Activated CD4-positive, alpha-beta memory T cell treated with anti-CD3 and anti-CD28 coated beads for 36 hours (primary cell): ENCODE data around the gene GFPT2. TPM values are rescaled to one million over a fixed set of nuclear protein-coding genes. Genes with fewer than 3 reads are reported as not detected.

Experiments used
- CTCF ChIA-PET: fragments of 350-600 bp; sonication (Branson Sonifier 250); formaldehyde crosslinking; loops from one replicate; lab custom pipeline; 2021; ENCODE audit warnings: antibody characterized with exemption, inconsistent platforms; lab: Charles Lee
- POLR2A ChIA-PET: fragments of 350-600 bp; sonication (Branson Sonifier 250); formaldehyde crosslinking; loops from one replicate; lab custom pipeline; 2021; ENCODE audit warnings: antibody characterized with exemption; lab: Charles Lee
- DNase-seq: peaks from one replicate; pipeline ENCODE4 v3.0.0-alpha.2; 2020
- H3K27ac Mint-ChIP-seq: one replicate; pipeline ENCODE4 v1.8.0; 2021; ENCODE audit warnings: mixed read lengths
- H3K27me3 Mint-ChIP-seq: one replicate; pipeline ENCODE4 v1.8.0; 2021; ENCODE audit warnings: mixed read lengths
- H3K36me3 Mint-ChIP-seq: one replicate; pipeline ENCODE4 v1.8.0; 2021; ENCODE audit warnings: mixed read lengths
- H3K4me1 Mint-ChIP-seq: one replicate; pipeline ENCODE4 v1.8.0; 2021; ENCODE audit warnings: low read depth, mixed read lengths
- H3K4me3 Mint-ChIP-seq: one replicate; pipeline ENCODE4 v1.8.0; 2021; ENCODE audit warnings: mild to moderate bottlenecking, mixed read lengths
- H3K9me3 Mint-ChIP-seq: one replicate; pipeline ENCODE4 v1.8.0; 2021; ENCODE audit warnings: mixed read lengths
- intact Hi-C: fragments of 100-400 bp; cut with micrococcal nuclease; formaldehyde crosslinking; loops from one replicate; pipeline ENCODE4 v1.15.1; 2023
- total RNA-seq, 2 experiments: library from RNA; stranded (reverse); gene quantifications; one replicate each; pipeline ENCODE4 v1.2.3, GENCODE V29; 2021

The GFPT2 gene
- total RNA-seq, 2 experiments from 2014 or later: 0.12 to 0.15 TPM

DNA sequence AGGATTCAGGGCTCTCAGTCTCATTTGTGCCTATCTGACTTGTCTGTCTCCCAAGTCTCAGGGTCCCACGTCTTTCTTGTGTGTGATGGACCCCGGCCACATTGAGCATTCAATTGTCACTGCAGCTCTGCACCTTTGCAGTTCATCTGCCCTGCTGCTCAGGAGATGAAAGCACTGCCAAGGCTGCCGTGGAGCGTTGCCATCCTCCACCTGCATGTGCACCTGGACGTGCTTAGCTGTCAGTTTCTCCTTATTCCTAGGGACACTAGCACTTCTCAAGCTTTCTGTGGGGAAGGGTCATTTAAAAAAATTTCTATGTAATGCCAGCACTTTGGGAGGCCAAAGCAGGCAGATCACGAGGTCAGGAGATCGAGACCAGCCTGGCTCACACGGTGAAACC lies 22.8 kb upstream of the GFPT2 start:
- Mint-ChIP-seq H3K4me1 (no peaks in the 10 kb centered on the region), H3K9me3 (no peaks in the 10 kb centered on the region), H3K4me3 (no peak overlapping the region), H3K27ac (no peak overlapping the region), H3K36me3 (no peaks in the 10 kb centered on the region), H3K27me3 (no peaks in the 10 kb centered on the region)
- intact Hi-C loops: no loop called here
- ChIA-PET POLR2A (no interaction called here), CTCF (no interaction called here)
- DNase-seq: no peak

DNA sequence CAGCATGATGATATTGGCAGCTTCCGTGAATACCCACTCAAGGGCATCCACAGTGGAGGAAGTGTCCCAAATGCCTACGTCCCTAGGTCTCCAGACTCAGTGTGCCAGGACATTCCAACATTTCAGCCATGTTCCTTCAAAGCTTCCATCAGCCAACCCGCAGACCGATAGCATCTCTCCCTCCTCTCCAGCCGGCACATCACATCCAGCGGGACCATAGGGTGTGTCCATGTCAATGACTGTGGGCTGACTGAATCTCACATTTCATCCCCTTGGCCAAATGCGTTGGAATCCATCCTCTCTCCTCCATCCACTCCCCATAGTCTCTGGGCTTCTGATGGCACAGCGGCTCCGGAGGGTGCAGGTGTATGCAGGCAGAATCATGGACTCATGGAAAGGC lies 22.2 kb upstream of the GFPT2 start:
- POLR2A ChIA-PET: no interaction called here
- Mint-ChIP-seq H3K4me1 (no peaks in the 10 kb centered on the region), H3K27me3 (no peaks in the 10 kb centered on the region), H3K27ac (no peak overlapping the region), H3K4me3 (no peak overlapping the region), H3K9me3 (no peaks in the 10 kb centered on the region), H3K36me3 (no peaks in the 10 kb centered on the region)
- CTCF ChIA-PET: no interaction called here
- intact Hi-C loops: no loop called here
- no peak for DNase-seq

DNA sequence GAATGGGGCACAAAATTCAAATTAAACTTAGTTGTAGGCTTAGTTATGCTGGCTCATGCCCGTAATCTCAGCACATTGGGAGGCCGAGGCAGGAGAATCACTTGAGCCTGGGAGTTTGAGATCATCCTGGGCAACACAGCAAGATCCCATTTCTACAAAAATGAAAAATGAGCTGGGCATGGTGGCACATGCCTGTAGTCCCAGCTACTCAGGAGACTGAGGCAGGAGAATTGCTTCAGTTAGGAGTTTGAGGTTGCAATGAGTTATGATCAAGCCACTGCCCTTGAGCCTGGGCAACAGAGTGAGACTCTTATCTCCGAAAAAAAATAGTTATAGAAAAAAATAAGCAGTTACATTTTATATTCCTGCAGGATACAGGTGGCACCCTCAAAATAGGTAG lies 20.7 kb upstream of the GFPT2 start:
- no peak overlapping the region for H3K27ac Mint-ChIP-seq
- ChIA-PET CTCF (no interaction called here), POLR2A (no interaction called here)
- no peak overlapping the region for H3K4me3 Mint-ChIP-seq
- no peaks in the 10 kb centered on the region for H3K4me1 Mint-ChIP-seq
- no peaks in the 10 kb centered on the region for H3K36me3 Mint-ChIP-seq
- H3K9me3 Mint-ChIP-seq: no peaks in the 10 kb centered on the region
- DNase-seq: no peak
- intact Hi-C loops: no loop called here
- H3K27me3 Mint-ChIP-seq: no peaks in the 10 kb centered on the region

DNA sequence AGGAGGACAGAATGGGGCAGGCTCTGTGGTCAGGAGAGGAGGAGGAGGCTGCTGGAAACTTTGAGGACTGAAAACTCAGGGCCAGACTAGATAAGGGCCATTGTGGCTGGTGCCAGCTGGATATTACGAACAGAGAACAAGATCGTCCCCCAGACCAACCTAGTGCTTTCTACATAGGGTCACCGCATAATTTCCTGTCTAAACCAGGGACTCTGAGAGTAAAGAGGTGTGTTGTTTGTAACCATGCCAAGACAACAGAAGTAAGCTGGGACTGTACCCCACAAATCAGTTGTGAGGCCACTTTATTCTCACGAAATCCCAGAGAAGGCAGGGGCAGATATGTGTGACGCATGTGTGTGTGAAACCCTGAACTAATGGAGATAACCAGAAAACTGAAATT lies 20.3 kb upstream of the GFPT2 start:
- DNase-seq: no peak
- Mint-ChIP-seq H3K9me3 (no peaks in the 10 kb centered on the region), H3K4me3 (no peak overlapping the region), H3K36me3 (no peaks in the 10 kb centered on the region), H3K4me1 (no peaks in the 10 kb centered on the region), H3K27me3 (no peaks in the 10 kb centered on the region), H3K27ac (no peak overlapping the region)
- ChIA-PET POLR2A (no interaction called here), CTCF (interaction anchor here (1.5 kb wide), 1 partner anchor 57 kb away, joined by 4 read pairs; no protein-coding TSS in a partner anchor)
- intact Hi-C loops: no loop called here

DNA sequence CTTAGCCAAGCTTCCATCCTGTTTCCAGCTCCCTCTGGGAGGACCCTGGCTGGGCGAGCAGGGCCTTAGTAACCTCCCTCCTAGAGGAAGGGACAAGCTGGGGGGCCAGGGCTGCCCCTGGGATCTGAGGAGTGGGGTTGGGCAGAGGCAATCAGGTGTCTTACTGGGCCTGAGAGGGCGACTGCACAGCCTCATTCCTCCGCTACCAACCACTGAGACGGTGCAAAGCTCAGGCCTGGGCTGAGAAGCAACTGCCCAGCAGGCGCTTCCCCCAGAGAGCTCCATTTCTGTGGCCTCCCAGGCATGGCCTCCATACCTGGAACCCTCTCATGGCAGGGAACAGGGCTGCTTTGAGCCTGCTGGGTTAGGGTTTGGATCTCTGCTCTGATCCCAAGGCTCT lies 18.8 kb upstream of the GFPT2 start:
- CTCF ChIA-PET: interaction anchor here (0.7 to 1.5 kb wide), 2 partner anchors 42 to 56 kb away, joined by 3 to 4 read pairs; no protein-coding TSS in a partner anchor

DNA sequence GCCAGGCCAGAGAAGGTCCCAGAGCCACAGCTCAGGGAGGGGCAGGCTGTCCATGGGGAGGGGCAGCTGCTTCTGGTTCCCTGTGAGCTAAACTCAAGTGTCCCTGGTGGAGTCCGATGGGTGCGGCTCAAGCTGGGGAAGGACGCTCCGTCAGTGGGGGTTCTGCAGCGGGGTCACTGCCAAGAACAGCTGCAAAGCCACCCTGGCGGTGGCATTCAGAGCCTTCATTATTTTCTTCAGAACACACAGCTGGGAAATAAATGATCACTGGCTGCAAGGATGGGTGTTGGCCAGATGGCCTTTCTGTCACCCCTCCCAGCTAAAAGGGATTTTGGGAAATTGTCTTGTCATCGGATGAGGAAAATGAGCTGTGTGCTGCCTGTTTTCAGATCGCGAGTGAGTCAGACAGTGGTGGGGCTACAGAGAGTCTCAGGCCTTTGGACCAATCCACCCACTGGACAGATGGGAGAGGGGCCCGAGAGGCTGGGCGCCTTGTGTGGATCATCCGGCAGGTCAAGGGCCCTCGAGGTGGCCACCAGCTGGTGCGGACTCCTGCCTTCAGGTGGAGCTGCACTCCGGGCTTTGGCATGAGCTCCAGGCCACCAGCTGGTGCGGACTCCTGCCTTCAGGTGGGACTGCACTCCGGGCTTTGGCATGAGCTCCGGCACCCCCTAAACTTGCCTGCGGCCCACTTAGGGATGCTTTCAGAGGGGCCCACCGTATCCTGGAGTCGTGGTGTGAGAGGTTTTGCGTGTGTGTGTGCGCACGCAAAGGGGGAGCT lies 17.9 kb upstream of the GFPT2 start:
- ChIA-PET POLR2A (no interaction called here), CTCF (interaction anchor here (0.6 kb wide), 1 partner anchor 246 kb away, joined by 3 read pairs; no protein-coding TSS in a partner anchor)
- Mint-ChIP-seq H3K27me3 (no peaks in the 10 kb centered on the region), H3K9me3 (no peaks in the 10 kb centered on the region), H3K27ac (no peak overlapping the region), H3K4me3 (no peak overlapping the region), H3K4me1 (no peaks in the 10 kb centered on the region), H3K36me3 (no peaks in the 10 kb centered on the region)
- intact Hi-C loops: no loop called here
- DNase-seq: no peak

More for the DNA sequence above, 18.8 kb upstream of the GFPT2 start:
- Mint-ChIP-seq H3K9me3 (no peaks in the 10 kb centered on the region), H3K4me3 (no peak overlapping the region), H3K4me1 (no peaks in the 10 kb centered on the region), H3K36me3 (no peaks in the 10 kb centered on the region), H3K27me3 (no peaks in the 10 kb centered on the region), H3K27ac (no peak overlapping the region)
- no peak for DNase-seq
- POLR2A ChIA-PET: no interaction called here
- intact Hi-C loops: no loop called here

DNA sequence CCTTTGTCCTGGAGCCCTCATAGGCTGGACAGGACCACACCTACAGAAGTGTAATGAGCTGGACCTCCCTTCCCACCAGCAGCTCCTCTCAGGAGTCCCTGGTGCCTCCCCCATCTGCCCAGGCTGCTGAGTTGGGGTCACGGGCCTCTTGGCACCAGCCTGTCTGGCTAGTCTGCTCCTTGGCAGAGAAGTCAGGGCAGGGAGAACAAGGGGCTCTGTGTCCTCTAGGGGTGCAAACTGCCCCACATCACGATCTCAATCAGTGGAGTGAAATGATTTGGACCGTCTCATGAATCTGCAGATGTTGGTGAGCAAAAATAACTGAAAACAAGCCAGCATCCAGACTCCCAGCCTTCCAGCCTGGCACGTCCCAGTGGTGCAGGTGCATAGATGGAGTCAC lies 14.9 kb upstream of the GFPT2 start:
- POLR2A ChIA-PET: no interaction called here
- Mint-ChIP-seq H3K9me3 (no peaks in the 10 kb centered on the region), H3K4me3 (no peak overlapping the region), H3K27me3 (no peaks in the 10 kb centered on the region), H3K36me3 (no peaks in the 10 kb centered on the region), H3K4me1 (no peaks in the 10 kb centered on the region), H3K27ac (no peak overlapping the region)
- intact Hi-C loops: no loop called here
- no peak for DNase-seq
- CTCF ChIA-PET: no interaction called here

DNA sequence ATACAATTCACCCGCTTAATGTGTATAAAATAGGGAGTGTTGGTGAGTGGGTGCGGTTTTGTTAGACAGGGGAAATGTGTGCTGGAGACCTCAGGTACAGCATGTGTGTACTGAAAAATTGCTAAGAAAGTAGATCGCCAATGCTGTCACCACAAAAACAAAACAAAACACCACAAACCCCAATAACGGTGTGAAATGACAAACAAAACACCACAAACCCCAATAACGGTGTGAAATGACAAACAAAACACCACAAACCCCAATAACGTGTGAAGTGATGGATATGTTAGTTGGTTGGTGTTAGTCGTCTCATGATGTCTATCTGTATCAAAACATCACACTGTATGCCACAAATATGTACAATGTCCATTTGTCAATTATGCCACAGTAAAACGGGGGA lies 14.2 kb upstream of the GFPT2 start:
- CTCF ChIA-PET: no interaction called here
- intact Hi-C loops: no loop called here
- no peaks in the 10 kb centered on the region for H3K4me1 Mint-ChIP-seq
- no peaks in the 10 kb centered on the region for H3K36me3 Mint-ChIP-seq
- no peak overlapping the region for H3K27ac Mint-ChIP-seq
- no peak for DNase-seq
- no peaks in the 10 kb centered on the region for H3K27me3 Mint-ChIP-seq
- H3K9me3 Mint-ChIP-seq: no peaks in the 10 kb centered on the region
- no peak overlapping the region for H3K4me3 Mint-ChIP-seq
- POLR2A ChIA-PET: no interaction called here

DNA sequence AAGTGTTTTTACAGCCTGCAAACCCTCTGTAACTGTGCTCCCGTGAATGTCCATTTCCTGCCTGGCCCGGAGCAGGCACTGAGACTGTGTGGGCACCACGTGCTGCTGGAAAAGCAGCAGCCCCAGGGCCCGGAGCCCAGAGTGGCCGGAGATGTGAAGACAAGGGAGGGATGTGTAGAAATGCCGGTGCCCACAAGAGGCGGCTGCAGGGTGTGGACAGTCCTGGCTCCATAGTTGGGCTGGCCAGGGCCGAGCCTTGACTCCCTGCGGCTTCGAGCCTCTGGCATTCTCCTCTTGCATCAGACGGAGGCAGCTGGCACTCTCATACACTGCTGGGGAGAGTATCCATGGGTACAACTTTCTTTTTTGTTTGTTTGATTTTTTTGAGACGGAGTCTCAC lies 13.2 kb upstream of the GFPT2 start:
- Mint-ChIP-seq H3K36me3 (no peaks in the 10 kb centered on the region), H3K9me3 (no peaks in the 10 kb centered on the region), H3K27me3 (no peaks in the 10 kb centered on the region), H3K4me1 (no peaks in the 10 kb centered on the region), H3K4me3 (no peak overlapping the region), H3K27ac (no peak overlapping the region)
- CTCF ChIA-PET: no interaction called here
- no peak for DNase-seq
- POLR2A ChIA-PET: no interaction called here
- intact Hi-C loops: no loop called here

DNA sequence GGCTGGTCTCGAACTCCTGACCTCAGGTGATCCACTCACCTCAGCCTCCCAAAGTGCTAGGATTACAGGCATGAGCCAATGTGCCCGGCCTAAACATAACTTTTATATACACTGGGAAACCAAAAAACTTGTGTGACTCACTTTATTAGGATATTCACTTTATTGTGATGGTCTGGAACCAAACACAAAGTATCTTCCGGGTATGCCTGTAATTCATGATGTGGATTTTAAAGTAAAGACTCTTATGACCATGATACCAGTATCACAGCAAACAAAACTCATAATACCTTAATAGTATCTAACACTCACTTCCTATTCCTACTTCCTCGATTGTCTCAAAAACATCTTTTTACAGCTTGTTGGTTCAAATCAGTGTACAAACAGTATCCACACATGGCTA lies 12.7 kb upstream of the GFPT2 start:
- H3K4me1 Mint-ChIP-seq: no peaks in the 10 kb centered on the region
- intact Hi-C loops: no loop called here
- no peak overlapping the region for H3K27ac Mint-ChIP-seq
- no peaks in the 10 kb centered on the region for H3K9me3 Mint-ChIP-seq
- H3K4me3 Mint-ChIP-seq: no peak overlapping the region
- no peak for DNase-seq
- ChIA-PET CTCF (no interaction called here), POLR2A (no interaction called here)
- H3K27me3 Mint-ChIP-seq: no peaks in the 10 kb centered on the region
- H3K36me3 Mint-ChIP-seq: no peaks in the 10 kb centered on the region

DNA sequence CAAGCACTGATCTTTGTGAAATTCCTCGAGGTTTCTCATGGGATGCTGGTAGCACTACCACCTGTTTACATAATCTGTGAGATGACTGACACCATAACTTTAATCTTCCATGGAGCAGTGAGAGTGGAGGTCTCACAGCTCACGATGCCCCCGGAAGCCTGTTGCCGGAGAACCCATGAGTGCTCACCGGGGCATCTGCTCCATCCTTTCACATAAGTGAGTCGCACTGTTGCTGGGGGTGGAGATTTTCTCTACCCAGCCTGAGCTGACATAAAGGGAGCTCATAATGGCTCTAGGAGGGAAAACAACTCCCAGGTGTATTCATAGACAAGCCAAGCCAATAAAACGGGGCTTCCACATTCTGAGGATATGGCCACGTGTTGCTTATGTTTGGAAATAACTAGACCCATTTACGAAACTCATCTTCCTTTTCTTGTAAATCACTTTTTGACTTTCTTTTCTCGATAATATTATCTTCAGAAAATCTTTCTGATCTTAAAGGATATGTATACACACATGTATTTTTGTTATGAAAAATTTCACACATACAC lies 11.2 kb upstream of the GFPT2 start:
- Mint-ChIP-seq H3K9me3 (no peaks in the 10 kb centered on the region), H3K27me3 (no peaks in the 10 kb centered on the region), H3K4me3 (no peak overlapping the region), H3K27ac (no peak overlapping the region), H3K36me3 (no peaks in the 10 kb centered on the region), H3K4me1 (no peaks in the 10 kb centered on the region)
- no peak for DNase-seq
- POLR2A ChIA-PET: no interaction called here
- intact Hi-C loops: no loop called here
- CTCF ChIA-PET: no interaction called here

DNA sequence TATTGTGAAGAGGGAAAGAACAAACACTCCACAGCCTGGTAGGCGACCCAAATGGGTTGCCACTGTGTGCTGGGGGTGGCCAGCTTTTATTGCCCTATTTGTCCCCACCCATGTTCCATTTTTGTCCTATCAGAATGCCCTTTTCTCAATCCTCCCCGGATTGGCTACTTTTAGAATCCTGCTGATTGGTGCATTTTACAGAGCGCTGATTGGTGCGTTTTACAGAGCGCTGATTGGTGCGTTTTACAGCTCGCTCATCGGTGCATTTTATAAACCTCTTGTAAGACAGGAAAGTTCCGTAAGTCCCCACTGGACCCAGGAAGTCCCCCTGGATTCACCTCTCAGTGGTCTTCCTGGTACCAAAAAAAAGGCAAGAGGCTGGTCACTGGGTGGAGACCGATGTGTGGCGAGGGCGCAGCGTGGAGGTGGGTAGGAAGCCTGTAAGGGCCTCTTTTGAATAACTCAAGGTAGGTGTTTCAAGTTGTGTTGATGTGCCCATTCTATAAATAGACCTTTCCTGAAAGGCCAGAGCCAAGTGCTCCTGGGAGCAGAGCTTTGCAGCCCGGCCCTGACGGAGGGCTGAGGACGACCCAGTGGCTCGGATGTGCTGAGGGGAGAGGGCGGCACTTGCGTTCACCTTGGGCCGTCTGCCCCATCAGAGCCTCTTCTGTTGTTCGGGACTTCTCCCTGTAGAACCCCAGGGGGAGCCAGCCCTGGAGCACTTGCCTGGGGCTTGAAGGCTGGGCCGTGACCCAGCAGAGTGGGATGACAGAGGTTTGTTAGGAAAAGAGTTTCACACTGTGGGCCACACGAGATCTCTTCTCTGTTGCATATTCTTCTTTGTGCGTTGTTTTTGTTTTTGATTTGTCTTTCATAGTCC lies 7.2 kb upstream of the GFPT2 start:
- ChIA-PET CTCF (no interaction called here), POLR2A (no interaction called here)
- no peaks in the 10 kb centered on the region for H3K9me3 Mint-ChIP-seq

More for the DNA sequence above, 7.2 kb upstream of the GFPT2 start:
- Mint-ChIP-seq H3K27ac (no peak overlapping the region), H3K4me3 (no peak overlapping the region), H3K4me1 (no peaks in the 10 kb centered on the region), H3K36me3 (no peaks in the 10 kb centered on the region), H3K27me3 (peaks cover 11% of the 10 kb centered on the region)
- DNase-seq: no peak
- intact Hi-C loops: no loop called here
